SK-N-SH (cell line): ENCODE measurements around the gene LRMDA. TPM values are rescaled to one million over a fixed set of nuclear protein-coding genes. Genes with fewer than 3 reads are reported as not detected.
A peak's percentile ranks its signal among the peaks of the same experiment; 100 is the strongest.

Source experiments
- CTCF ChIA-PET: fragments of 300-600, 350-600 bp; formaldehyde crosslinking; extraction: SDS; loops from one replicate; lab custom pipeline; 2021; lab: Yijun Ruan, JAX
- POLR2A ChIA-PET: fragments of 350-600 bp; sonication (Branson Sonifier 250); formaldehyde crosslinking; extraction: SDS; loops from one replicate; lab custom pipeline; 2020; ENCODE audit warnings: antibody characterized with exemption, inconsistent platforms; lab: Yijun Ruan, JAX
- DNase-seq: peaks from one replicate; pipeline ENCODE4 v3.0.0; 2012
- H2AFZ ChIP-seq: fragments of 200-600 bp; sonication (generic); 2 replicates; pipeline ENCODE4 v1.8.1; 2016; ENCODE audit warnings: antibody characterized with exemption, mild to moderate bottlenecking, low read depth
- H3F3A ChIP-seq: fragments of 200-600 bp; sonication (generic); replicated peaks from 2 replicates; pipeline ENCODE3; 2016; ENCODE audit warnings: antibody characterized with exemption, mild to moderate bottlenecking; ENCODE audit not compliant: insufficient read depth
- H3K27ac ChIP-seq, 2 experiments: fragments of 200-500 bp in 1 of 2; fragments of 200-600 bp in 1 of 2; sonication (Bioruptor generic) in 1 of 2; sonication (generic), shearing (Covaris generic) in 1 of 2; 2 replicates each; pipeline versions ENCODE4 v1.5.1 to v1.6.1; 2014 to 2016; ENCODE audit warnings: low read depth in 2 of 2, inconsistent platforms in 1 of 2, low read length in 1 of 2, mild to moderate bottlenecking in 1 of 2, mixed read lengths in 1 of 2
- H3K27me3 ChIP-seq: fragments of 200-600 bp; sonication (generic), shearing (Covaris generic); 2 replicates; pipeline ENCODE4 v1.6.1; 2016; ENCODE audit warnings: mixed run types; ENCODE audit not compliant: insufficient read depth
- H3K36me3 ChIP-seq, 2 experiments: fragments of 200-500 bp in 1 of 2; fragments of 200-600 bp in 1 of 2; sonication (Bioruptor generic) in 1 of 2; sonication (generic) in 1 of 2; replicated peaks in 1 of 2; 2 replicates each; pipeline versions ENCODE3 to v1.5.1; 2014 to 2016; ENCODE audit warnings: low read length in 1 of 2, mild to moderate bottlenecking in 1 of 2; ENCODE audit not compliant: insufficient read depth in 2 of 2, control insufficient read depth in 1 of 2
- H3K4me1 ChIP-seq, 2 experiments: fragments of 200-500 bp in 1 of 2; fragments of 200-600 bp in 1 of 2; sonication (Bioruptor generic) in 1 of 2; sonication (generic), shearing (Covaris generic) in 1 of 2; 2 replicates each; pipeline versions ENCODE4 v1.5.1 to v1.6.1; 2014 to 2016; ENCODE audit warnings: low read depth in 1 of 2, low read length in 1 of 2, mixed run types in 1 of 2; ENCODE audit not compliant: insufficient read depth in 2 of 2, control insufficient read depth in 1 of 2
- H3K4me2 ChIP-seq: fragments of 200-600 bp; sonication (generic), shearing (Covaris generic); 2 replicates; pipeline ENCODE4 v1.6.1; 2017; ENCODE audit warnings: mixed run types
- H3K4me3 ChIP-seq, 2 experiments: fragments of 200-500 bp in 1 of 2; fragments of 200-600 bp in 1 of 2; sonication (Bioruptor generic) in 1 of 2; sonication (generic), shearing (Covaris generic) in 1 of 2; 2 replicates each; pipeline versions ENCODE4 v1.5.1 to v1.8.1; 2014 to 2016; ENCODE audit warnings: low read depth in 2 of 2, inconsistent platforms in 1 of 2, low read length in 1 of 2, mild to moderate bottlenecking in 1 of 2, mixed read lengths in 1 of 2, moderate library complexity in 1 of 2
- H3K79me2 ChIP-seq: fragments of 200-600 bp; sonication (generic); 2 replicates; pipeline ENCODE4 v1.8.1; 2017; ENCODE audit warnings: mild to moderate bottlenecking; ENCODE audit not compliant: insufficient read depth
- H3K9ac ChIP-seq: fragments of 200-600 bp; sonication (generic); 2 replicates; pipeline ENCODE4 v1.6.1; 2017; ENCODE audit warnings: mixed run types
- H3K9me2 ChIP-seq: fragments of 200-600 bp; sonication (generic); 2 replicates; pipeline ENCODE4 v1.6.1; 2017; ENCODE audit warnings: mixed run types
- H3K9me3 ChIP-seq: fragments of 200-600 bp; sonication (generic); 2 replicates; pipeline ENCODE4 v1.6.1; 2017; ENCODE audit warnings: mixed run types, mild to moderate bottlenecking, moderate library complexity
- H4K20me1 ChIP-seq: fragments of 200-600 bp; sonication (generic); 2 replicates; pipeline ENCODE4 v1.6.1; 2017; ENCODE audit warnings: mild to moderate bottlenecking, mixed run types; ENCODE audit not compliant: insufficient read depth
- CHD2 ChIP-seq: fragments of 150-350 bp; IDR thresholded peaks from 2 replicates; pipeline ENCODE4 v1.6.1; 2018; ENCODE audit warnings: low read length; ENCODE audit not compliant: partially characterized antibody
- CTCF ChIP-seq: fragments of 200-600 bp; sonication (generic); IDR thresholded peaks from 2 replicates; pipeline ENCODE4 v1.6.1; 2017; ENCODE audit warnings: antibody characterized with exemption, mild to moderate bottlenecking, moderate library complexity
- FOXM1 ChIP-seq: IDR thresholded peaks from 2 replicates; pipeline ENCODE4 v1.4.0; 2012; ENCODE audit warnings: low read depth, mild to moderate bottlenecking
- GATA2 ChIP-seq: sonication (generic); formaldehyde crosslinking; IDR thresholded peaks from 2 replicates; pipeline ENCODE4 v1.5.0; 2020; ENCODE audit warnings: mild to moderate bottlenecking, missing genetic modification reagents
- JUND ChIP-seq: IDR thresholded peaks from 2 replicates; pipeline ENCODE4 v1.4.0; 2012
- MAX ChIP-seq: IDR thresholded peaks from 2 replicates; pipeline ENCODE4 v1.4.0; 2012; ENCODE audit warnings: low read depth
- MXI1 ChIP-seq: IDR thresholded peaks from 2 replicates; pipeline ENCODE4 v1.6.1; 2012; ENCODE audit warnings: mild to moderate bottlenecking, low read depth, low read length, improper control_type of control experiment
- RAD21 ChIP-seq: IDR thresholded peaks from 2 replicates; pipeline ENCODE4 v1.6.1; 2012; ENCODE audit warnings: mild to moderate bottlenecking, low read length
- RXRA ChIP-seq: IDR thresholded peaks from 2 replicates; pipeline ENCODE4 v1.4.0; 2012; ENCODE audit warnings: low read depth, mild to moderate bottlenecking, borderline replicate concordance
- SMC3 ChIP-seq: IDR thresholded peaks from 2 replicates; pipeline ENCODE4 v1.6.1; 2012; ENCODE audit warnings: low read depth, low read length, improper control_type of control experiment
- TAF1 ChIP-seq: IDR thresholded peaks from 2 replicates; pipeline ENCODE4 v1.6.1; 2012; ENCODE audit warnings: low read depth, mild to moderate bottlenecking, low read length, moderate library complexity, borderline replicate concordance
- TCF12 ChIP-seq: IDR thresholded peaks from 2 replicates; pipeline ENCODE4 v1.4.0; 2012
- USF2 ChIP-seq: fragments of 150-350 bp; IDR thresholded peaks from 2 replicates; pipeline ENCODE4 v1.6.1; 2017; ENCODE audit warnings: antibody characterized with exemption, low read length, low read depth, borderline replicate concordance
- YY1 ChIP-seq: IDR thresholded peaks from 2 replicates; pipeline ENCODE4 v1.4.0; 2012; ENCODE audit warnings: low read depth, mild to moderate bottlenecking
- WGBS: methylation state at CpG from one replicate; pipeline ENCODE4 v1.1.6; 2017; ENCODE audit warnings: low lambda C conversion rate; 5-methylcytosine and 5-hydroxymethylcytosine counted together
- polyA plus RNA-seq, 3 experiments: library from polyadenylated mRNA; depleted of rRNA; stranded (reverse); fragments of >200 nt; gene quantifications; 2 replicates each; pipeline ENCODE4 v1.2.3, GENCODE V29; 2012

Gene LRMDA
- polyA plus RNA-seq, 1 of the 3 experiments (the other 2 are of a cell fraction), result 0.95 TPM

- no peaks in the 10 kb centered on the region for H3K79me2 ChIP-seq
- no peaks in the 10 kb centered on the region for H4K20me1 ChIP-seq
- WGBS, result 44% methylated on average over 11 of the region's 11 CpGs
- H3F3A ChIP-seq, result no peaks in the 10 kb centered on the region
- H3K9ac ChIP-seq, result no peak overlapping the region
- H3K27me3 ChIP-seq, result no peaks in the 10 kb centered on the region
- peak; percentile 60 for DNase-seq
- no peaks in the 10 kb centered on the region; the same call in 1 of the 2 replicates for H3K9me2 ChIP-seq
- H3K9me3 ChIP-seq, result no peaks in the 10 kb centered on the region
- no peak overlapping the region for H3K4me2 ChIP-seq
- H2AFZ ChIP-seq, result peak overlapping the region; percentile 69; the same call in 1 of the 2 replicates
- ChIA-PET POLR2A (no interaction called here), CTCF (interaction anchor here (0.6 to 3.8 kb wide), 14 partner anchors 10 to 1148 kb away, joined by 3 to 26 read pairs (median 4); no protein-coding TSS in a partner anchor)
- H3K27ac ChIP-seq, result peak overlapping the region in 1 of 2 experiments; percentile 34; a peak in 2 of 4 replicates
- no peak overlapping the region for H3K4me3 ChIP-seq
- no peaks in the 10 kb centered on the region for H3K36me3 ChIP-seq
- TF ChIP-seq RXRA (0 out of 2 replicates have a peak, but pooled peaks have one; percentile 8), TCF12 (0 out of 2 replicates have a peak, but pooled peaks have one; percentile 14), JUND (no peak), MAX (peak; percentile 38; the same call in 1 of the 2 replicates), MXI1 (no peak), USF2 (no peak), RAD21 (peak; percentile 95), CTCF (peak; percentile 88), SMC3 (peak; percentile 81), YY1 (peak; percentile 77), TAF1 (peak; percentile 41; the same call in 1 of the 2 replicates), GATA2 (0 out of 2 replicates have a peak, but pooled peaks have one; percentile 15), CHD2 (peak; percentile 15)
- H3K4me1 ChIP-seq, result peaks cover 10 to 38% of the 10 kb centered on the region in 2 experiments; a peak in 3 of 4 replicates
Observed at GRCh38 chr10:76547352-76547972, 1116.0 kb downstream of the LRMDA start.

- H3K9me3 ChIP-seq, result no peaks in the 10 kb centered on the region
- no peak overlapping the region for H3K4me3 ChIP-seq
- H3K9ac ChIP-seq, result no peak overlapping the region
- H3K4me2 ChIP-seq, result no peak overlapping the region
- DNase-seq, result no peak
- ChIA-PET POLR2A (no interaction called here), CTCF (interaction anchor here (0.6 to 3.8 kb wide), 7 partner anchors 108 to 1147 kb away, joined by 3 to 17 read pairs (median 3); partner anchors contain the start of gene ZNF503)
- no peaks in the 10 kb centered on the region for H3F3A ChIP-seq
- H3K27ac ChIP-seq, result peak overlapping the region in 1 of 2 experiments; percentile 14; a peak in 1 of 4 replicates
- no peak overlapping the region for H2AFZ ChIP-seq
- no peaks in the 10 kb centered on the region for H3K79me2 ChIP-seq
- H4K20me1 ChIP-seq, result no peaks in the 10 kb centered on the region
- peaks cover 6 to 47% of the 10 kb centered on the region in 2 experiments; a peak in 3 of 4 replicates for H3K4me1 ChIP-seq
- H3K9me2 ChIP-seq, result no peaks in the 10 kb centered on the region; the same call in 1 of the 2 replicates
- H3K36me3 ChIP-seq, result no peaks in the 10 kb centered on the region
- TF ChIP-seq CTCF, result no peak
- TF ChIP-seq FOXM1, result no peak
- WGBS, result 100% methylated on average over 1 of the region's 1 CpG
- H3K27me3 ChIP-seq, result no peaks in the 10 kb centered on the region
Observed at GRCh38 chr10:76548716-76549115, 1117.3 kb downstream of the LRMDA start.
